A549 (cell line): ENCODE data around the gene GREM1. TPM values are rescaled to one million over a fixed set of nuclear protein-coding genes. Genes with fewer than 3 reads are reported as not detected.
A peak's percentile ranks its signal among the peaks of the same experiment; 100 is the strongest.

ENCODE experiments used
- ATAC-seq, 2 experiments: fragments of 200-7000 bp in 1 of 2; fragments of >200 bp in 1 of 2; cut with Nextera tagmentation in 1 of 2; cut with Tn5 transposase in 1 of 2; 3 replicates each; pipeline versions ENCODE4 v1.8.0 to v1.9.1; 2018 to 2020; ENCODE audit warnings: mild to moderate bottlenecking in 1 of 2, moderate library complexity in 1 of 2
- CTCF ChIA-PET: fragments of 300-600 bp; sonication (Branson Sonifier 250); formaldehyde crosslinking; extraction: SDS; loops from one replicate; lab custom pipeline; 2021; ENCODE audit warnings: antibody characterized with exemption, inconsistent platforms; lab: Yijun Ruan, JAX
- POLR2A ChIA-PET: fragments of 350-600 bp; formaldehyde crosslinking; extraction: SDS; loops from one replicate; lab custom pipeline; 2021; ENCODE audit warnings: antibody characterized with exemption, inconsistent platforms; lab: Yijun Ruan, JAX
- DNase-seq, 2 experiments: peaks; one replicate each; pipeline versions ENCODE4 v3.0.0 to v3.0.0-alpha.2; 2011 to 2016; ENCODE audit warnings: low read depth in 1 of 2, low spot score in 1 of 2
- FAIRE-seq: peaks from 2 replicates; lab custom pipeline; 2011; peaks lifted over from hg19 to GRCh38; lab: Jason Lieb, UNC
- H3K27ac ChIP-seq, 2 experiments: fragments of >200 bp; sonication (Bioruptor Twin); formaldehyde crosslinking; 3 replicates each; pipeline ENCODE4 v1.5.1; 2016 to 2017
- H3K4me1 ChIP-seq: fragments of >200 bp; sonication (Bioruptor Twin); formaldehyde crosslinking; 3 replicates; pipeline ENCODE4 v1.6.1; 2016
- H3K4me2 ChIP-seq: fragments of >200 bp; sonication (Bioruptor Twin); formaldehyde crosslinking; 3 replicates; pipeline ENCODE4 v1.6.1; 2016
- H3K4me3 ChIP-seq: fragments of >200 bp; sonication (Bioruptor Twin); formaldehyde crosslinking; 3 replicates; pipeline ENCODE4 v1.5.1; 2016
- H3K9me3 ChIP-seq: fragments of >200 bp; sonication (Bioruptor Twin); formaldehyde crosslinking; 3 replicates; pipeline ENCODE4 v1.6.1; 2016
- BCL3 ChIP-seq: fragments of >200 bp; sonication (Bioruptor Twin); formaldehyde crosslinking; IDR thresholded peaks from 3 replicates; pipeline ENCODE4 v1.6.1; 2016
- CBX2 ChIP-seq: fragments of 200-600 bp; sonication (generic); IDR thresholded peaks from 2 replicates; pipeline ENCODE4 v1.6.1; 2016; ENCODE audit warnings: low read depth, mild to moderate bottlenecking, borderline replicate concordance
- CHD2 ChIP-seq: fragments of 150-350 bp; IDR thresholded peaks from 2 replicates; pipeline ENCODE4 v1.6.1; 2014; ENCODE audit warnings: low read length; ENCODE audit not compliant: partially characterized antibody
- E2F6 ChIP-seq: IDR thresholded peaks from 2 replicates; pipeline ENCODE4 v1.6.1; 2012; ENCODE audit warnings: low read depth, borderline replicate concordance
- EHF ChIP-seq: fragments of 250-450 bp; sonication (Bioruptor Pico); IDR thresholded peaks from 2 replicates; pipeline ENCODE4 v1.5.0; 2020; ENCODE audit warnings: mild to moderate bottlenecking
- EHMT2 ChIP-seq: fragments of 200-600 bp; sonication (generic); IDR thresholded peaks from 2 replicates; pipeline ENCODE4 v1.6.1; 2016; ENCODE audit warnings: antibody characterized with exemption, low read depth, mild to moderate bottlenecking, moderate library complexity
- ESRRA ChIP-seq: fragments of 150-350 bp; IDR thresholded peaks from 2 replicates; pipeline ENCODE4 v1.6.1; 2014; ENCODE audit warnings: mild to moderate bottlenecking, low read length, borderline replicate concordance
- FOSB ChIP-seq: fragments of 250-450 bp; sonication (Bioruptor Pico); IDR thresholded peaks from 2 replicates; pipeline ENCODE4 v1.5.0; 2020; ENCODE audit warnings: mild to moderate bottlenecking, moderate library complexity
- FOSL2 ChIP-seq, 2 experiments: fragments of 450-650 bp in 1 of 2; fragments of >200 bp in 1 of 2; sonication (Bioruptor Twin) in 1 of 2; formaldehyde crosslinking; IDR thresholded peaks; 2 replicates each; pipeline versions ENCODE4 v1.5.0 to v1.6.1; 2016 to 2020; ENCODE audit warnings: mild to moderate bottlenecking in 1 of 2, moderate library complexity in 1 of 2
- GATA3 ChIP-seq: IDR thresholded peaks from 2 replicates; pipeline ENCODE4 v1.6.1; 2012; ENCODE audit warnings: borderline replicate concordance
- HEYL ChIP-seq: fragments of 250-450 bp; sonication (Bioruptor Pico); IDR thresholded peaks from 2 replicates; pipeline ENCODE4 v1.8.0; 2021; ENCODE audit warnings: mild to moderate bottlenecking, moderate library complexity
- HOXB13 ChIP-seq: fragments of 250-450 bp; sonication (Bioruptor Pico); IDR thresholded peaks from 2 replicates; pipeline ENCODE4 v1.5.0; 2020; ENCODE audit warnings: low read depth, mild to moderate bottlenecking, moderate library complexity
- HOXB5 ChIP-seq: fragments of 250-450 bp; sonication (Bioruptor Pico); IDR thresholded peaks from 2 replicates; pipeline ENCODE4 v1.5.0; 2020; ENCODE audit warnings: mild to moderate bottlenecking, moderate library complexity
- JUN ChIP-seq, 2 experiments: fragments of >200 bp; sonication (Bioruptor Twin); formaldehyde crosslinking; IDR thresholded peaks; 2 replicates in 1 of 2; 3 replicates in 1 of 2; pipeline ENCODE4 v1.6.1; 2016 to 2017
- MYC ChIP-seq: IDR thresholded peaks from 2 replicates; pipeline ENCODE4 v1.6.1; 2012; ENCODE audit warnings: mild to moderate bottlenecking, inconsistent platforms, low read length, improper control_type of control experiment, borderline replicate concordance
- NPAS2 ChIP-seq: fragments of 250-450 bp; sonication (Bioruptor Pico); IDR thresholded peaks from 2 replicates; pipeline ENCODE4 v1.8.0; 2022; ENCODE audit warnings: mild to moderate bottlenecking, moderate library complexity, borderline replicate concordance
- PHF8 ChIP-seq: fragments of 200-600 bp; sonication (generic); IDR thresholded peaks from 2 replicates; pipeline ENCODE4 v1.6.1; 2016; ENCODE audit warnings: low read depth, mild to moderate bottlenecking, antibody characterized with exemption, moderate library complexity, borderline replicate concordance
- POLR2A ChIP-seq: IDR thresholded peaks from 2 replicates; pipeline ENCODE4 v1.6.1; 2012; ENCODE audit warnings: mild to moderate bottlenecking, low read length
- POLR2AphosphoS2 ChIP-seq: conservative IDR thresholded peaks from 2 replicates; pipeline ENCODE4 v1.6.1; 2012; ENCODE audit warnings: low read length, improper control_type of control experiment, inconsistent platforms
- REST ChIP-seq: fragments of 200-600 bp; sonication (generic); IDR thresholded peaks from 2 replicates; pipeline ENCODE4 v1.6.1; 2016; ENCODE audit warnings: antibody characterized with exemption, mild to moderate bottlenecking, moderate library complexity
- RNF2 ChIP-seq: fragments of 200-600 bp; sonication (generic); IDR thresholded peaks from 2 replicates; pipeline ENCODE4 v1.6.1; 2016; ENCODE audit warnings: low read depth, mild to moderate bottlenecking, antibody characterized with exemption, moderate library complexity, borderline replicate concordance
- ZFP36 ChIP-seq: fragments of 450-650 bp; IDR thresholded peaks from 2 replicates; pipeline ENCODE4 v1.6.1; 2014; ENCODE audit warnings: borderline replicate concordance; ENCODE audit not compliant: partially characterized antibody
- ZSCAN20 ChIP-seq: fragments of 250-450 bp; sonication (Bioruptor Pico); IDR thresholded peaks from 2 replicates; pipeline ENCODE4 v1.8.0; 2022; ENCODE audit warnings: mild to moderate bottlenecking, moderate library complexity
- WGBS: methylation state at CpG from one replicate; pipeline ENCODE4 v1.1.6; 2017; ENCODE audit errors: missing lambda C conversion rate; 5-methylcytosine and 5-hydroxymethylcytosine counted together
- polyA plus RNA-seq, 4 experiments: library from polyadenylated mRNA; depleted of rRNA in 3 of 4; stranded (reverse); fragments of >200 nt; fragmentation: RNase III in 1 of 4; extraction: RNeasy Plus Mini Kit Qiagen cat#74134 plus additional on column Dnase treatment in 1 of 4; gene quantifications; 2 replicates in 3 of 4; 3 replicates in 1 of 4; pipeline ENCODE4 v1.2.3, GENCODE V29; 2011 to 2017
- TF ChIP-seq, protein P1 (sequence below): fragments of 150-350 bp; IDR thresholded peaks from 2 replicates; pipeline ENCODE4 v1.6.1; 2014; ENCODE audit warnings: low read depth, mild to moderate bottlenecking, low read length
- TF ChIP-seq, protein P2 (sequence below): fragments of 450-650 bp; IDR thresholded peaks from 2 replicates; pipeline ENCODE4 v1.6.1; 2014; ENCODE audit warnings: antibody characterized with exemption

The GREM1 gene
- polyA plus RNA-seq, 2 of the 4 experiments (the other 2 are of a cell fraction): 4.4 to 10.5 TPM

- 62% methylated on average over 4 of the region's 4 CpGs for WGBS
- TF ChIP-seq CHD2 (no peak), NPAS2 (no peak), EHF (CRISPR knock-in tag) (no peak), GATA3 (no peak), POLR2AphosphoS2 (no peak), HOXB5 (no peak), MYC (no peak), FOSB (CRISPR knock-in tag) (no peak), RNF2 (no peak), EHMT2 (no peak), ESRRA (no peak), FOSL2 (IDR thresholded peaks at IDR 0.05) (no peak), FOSL2 (CRISPR knock-in tag; IDR thresholded peaks at IDR 0.05) (no peak), CBX2 (no peak)
- TF ChIP-seq, protein P1, sequence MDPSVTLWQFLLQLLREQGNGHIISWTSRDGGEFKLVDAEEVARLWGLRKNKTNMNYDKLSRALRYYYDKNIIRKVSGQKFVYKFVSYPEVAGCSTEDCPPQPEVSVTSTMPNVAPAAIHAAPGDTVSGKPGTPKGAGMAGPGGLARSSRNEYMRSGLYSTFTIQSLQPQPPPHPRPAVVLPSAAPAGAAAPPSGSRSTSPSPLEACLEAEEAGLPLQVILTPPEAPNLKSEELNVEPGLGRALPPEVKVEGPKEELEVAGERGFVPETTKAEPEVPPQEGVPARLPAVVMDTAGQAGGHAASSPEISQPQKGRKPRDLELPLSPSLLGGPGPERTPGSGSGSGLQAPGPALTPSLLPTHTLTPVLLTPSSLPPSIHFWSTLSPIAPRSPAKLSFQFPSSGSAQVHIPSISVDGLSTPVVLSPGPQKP: no peak
- DNase-seq (no peak), ATAC-seq (no peak), FAIRE-seq (no peak)
- H3K4me2 ChIP-seq: no peak overlapping the region
- ChIA-PET CTCF (no interaction called here), POLR2A (no interaction called here)
- peaks cover 6% of the 10 kb centered on the region; the same call in 1 of the 3 replicates for H3K4me1 ChIP-seq
- no peak overlapping the region for H3K27ac ChIP-seq
- no peaks in the 10 kb centered on the region for H3K9me3 ChIP-seq
- no peak overlapping the region for H3K4me3 ChIP-seq
Measured at GRCh38 chr15:32765236-32765635, 47.4 kb downstream of the GREM1 start.

- H3K9me3 ChIP-seq: no peaks in the 10 kb centered on the region
- FAIRE-seq: peak; percentile 95
Measured at GRCh38 chr15:32766101-32766500, 48.3 kb downstream of the GREM1 start.

DNA sequence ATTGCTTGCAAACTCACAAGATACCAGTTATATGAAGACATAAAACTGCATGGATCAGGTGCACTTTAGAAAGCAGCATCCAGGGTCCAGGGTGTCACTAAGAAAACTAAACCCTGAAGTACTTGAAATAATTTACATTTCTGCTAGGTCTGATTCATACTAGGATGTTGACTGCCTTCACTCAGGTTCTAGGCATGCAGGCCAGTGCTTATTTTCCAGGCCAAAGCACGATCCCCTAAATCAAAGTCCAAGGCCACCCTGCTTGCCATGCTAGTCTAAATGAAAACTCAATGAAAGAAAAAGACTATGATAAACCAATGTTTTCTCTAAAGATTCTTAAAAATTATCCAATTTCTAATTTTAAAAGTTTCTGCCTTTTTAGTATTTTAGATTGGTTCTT lies 49.4 kb downstream of the GREM1 start:
- FAIRE-seq (no peak), DNase-seq (no peak), ATAC-seq (no peak)
- 50% methylated on average over 1 of the region's 1 CpG for WGBS
- Histone ChIP-seq H3K27ac (no peak overlapping the region), H3K9me3 (no peaks in the 10 kb centered on the region), H3K4me2 (no peak overlapping the region), H3K4me3 (no peak overlapping the region), H3K4me1 (peaks cover 6% of the 10 kb centered on the region; the same call in 1 of the 3 replicates)
- TF ChIP-seq JUN (IDR thresholded peaks at IDR 0.05) (no peak), HEYL (CRISPR knock-in tag) (no peak), REST (no peak), E2F6 (no peak), FOSL2 (IDR thresholded peaks at IDR 0.05) (no peak), FOSL2 (CRISPR knock-in tag; IDR thresholded peaks at IDR 0.05) (no peak), ZSCAN20 (CRISPR knock-in tag) (no peak), ZFP36 (no peak)
- POLR2A ChIA-PET: no interaction called here
- CTCF ChIA-PET: interaction anchor here (1.2 to 1.7 kb wide), 4 partner anchors 57 to 227 kb away, joined by 3 to 6 read pairs (median 4); no protein-coding TSS in a partner anchor

More at GRCh38 chr15:32766101-32766500, 48.3 kb downstream of the GREM1 start:
- no peak for DNase-seq
- Histone ChIP-seq H3K4me1 (peaks cover 6% of the 10 kb centered on the region; the same call in 1 of the 3 replicates), H3K4me2 (no peak overlapping the region), H3K4me3 (no peak overlapping the region), H3K27ac (no peak overlapping the region)
- CTCF ChIA-PET: interaction anchor here (1.2 to 1.7 kb wide), 3 partner anchors 59 to 228 kb away, joined by 3 to 6 read pairs (median 4); no protein-coding TSS in a partner anchor
- POLR2A ChIA-PET: no interaction called here
- TF ChIP-seq HOXB13 (CRISPR knock-in tag) (no peak), BCL3 (no peak), POLR2A (no peak), PHF8 (no peak)
- TF ChIP-seq, protein P2, sequence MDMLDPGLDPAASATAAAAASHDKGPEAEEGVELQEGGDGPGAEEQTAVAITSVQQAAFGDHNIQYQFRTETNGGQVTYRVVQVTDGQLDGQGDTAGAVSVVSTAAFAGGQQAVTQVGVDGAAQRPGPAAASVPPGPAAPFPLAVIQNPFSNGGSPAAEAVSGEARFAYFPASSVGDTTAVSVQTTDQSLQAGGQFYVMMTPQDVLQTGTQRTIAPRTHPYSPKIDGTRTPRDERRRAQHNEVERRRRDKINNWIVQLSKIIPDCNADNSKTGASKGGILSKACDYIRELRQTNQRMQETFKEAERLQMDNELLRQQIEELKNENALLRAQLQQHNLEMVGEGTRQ: no peak
- WGBS: 50% methylated on average over 3 of the region's 3 CpGs
- no peak for ATAC-seq
